SH-SY5Y (cell line): ENCODE measurements around the gene ZNF185.
A peak's percentile ranks its signal among the peaks of the same experiment; 100 is the strongest.

Source experiments
- GATA2 ChIP-seq: IDR thresholded peaks from 2 replicates; pipeline ENCODE4 v1.6.1; 2011; ENCODE audit warnings: mild to moderate bottlenecking, low read depth, low read length
- GATA3 ChIP-seq: IDR thresholded peaks from 2 replicates; pipeline ENCODE4 v1.6.1; 2011; ENCODE audit warnings: low read depth, mild to moderate bottlenecking, low read length, moderate library complexity

GRCh38 chrX:152907084-152907651, 9.3 kb downstream of the ZNF185 start:
- TF ChIP-seq GATA3 = no peak
- peak; percentile 64 for TF ChIP-seq GATA2
